Gastrocnemius medialis (tissue), 4 donors: Measurements from ENCODE around the gene MGMT. TPM values are rescaled to one million over a fixed set of nuclear protein-coding genes. Genes with fewer than 3 reads are reported as not detected.

Experiments
- ATAC-seq, 2 donors: fragments of 150-250 bp; one replicate each; pipeline ENCODE4 v1.9.1; 2016
- DNase-seq, 2 donors: peaks; one replicate each; pipeline ENCODE4 v3.0.0-alpha.2; 2019
- H3K27ac ChIP-seq, 4 donors: fragments of 200-600 bp; sonication (generic); 1 replicate in 1 of 4; 2 replicates in 3 of 4; pipeline ENCODE4 v1.5.1; 2016 to 2018; ENCODE audit warnings: mild to moderate bottlenecking in 2 of 4, moderate library complexity in 1 of 4
- H3K27me3 ChIP-seq, 3 donors: fragments of 200-600 bp; sonication (generic) in 2 of 3; 1 replicate in 1 of 3; 2 replicates in 2 of 3; pipeline versions ENCODE4 v1.5.1 to v1.6.0; 2016 to 2019; ENCODE audit warnings: mild to moderate bottlenecking in 1 of 3, moderate library complexity in 1 of 3
- H3K36me3 ChIP-seq, 2 donors: fragments of 200-600 bp; sonication (generic) in 1 of 2; one replicate each; pipeline ENCODE4 v1.5.1; 2017 to 2018
- H3K4me1 ChIP-seq, 2 donors: fragments of 200-600 bp; sonication (generic) in 1 of 2; one replicate each; pipeline ENCODE4 v1.5.1; 2016 to 2017; ENCODE audit warnings: mild to moderate bottlenecking in 2 of 2
- H3K4me3 ChIP-seq, 4 donors: fragments of 200-600 bp; sonication (generic) in 3 of 4; 1 replicate in 1 of 4; 2 replicates in 3 of 4; pipeline ENCODE4 v1.5.1; 2016 to 2019; ENCODE audit warnings: mild to moderate bottlenecking in 2 of 4
- H3K9me3 ChIP-seq, 3 donors: fragments of 200-600 bp; sonication (generic) in 2 of 3; 1 replicate in 1 of 3; 2 replicates in 2 of 3; pipeline ENCODE4 v1.5.1; 2016 to 2019
- CTCF ChIP-seq, 5 experiments: fragments of 450-650 bp in 3 of 5; fragments of 200-600 bp in 2 of 5; sonication (generic) in 2 of 5; IDR thresholded peaks in 4 of 5; conservative IDR thresholded peaks in 1 of 5; 1 replicate in 4 of 5; 2 replicates in 1 of 5; pipeline ENCODE4 v1.5.1; 2016 to 2019; ENCODE audit warnings: antibody characterized with exemption in 5 of 5, mild to moderate bottlenecking in 3 of 5, moderate library complexity in 3 of 5
- POLR2A ChIP-seq, 2 donors: fragments of 450-650 bp; IDR thresholded peaks; one replicate each; pipeline ENCODE4 v1.6.1; 2017; ENCODE audit warnings: antibody characterized with exemption in 2 of 2, mild to moderate bottlenecking in 2 of 2, moderate library complexity in 2 of 2
- in situ Hi-C, 4 donors: fragments of 200-750 bp; cut with MboI; loops; one replicate each; pipeline versions ENCODE4 v1.15.0 to v1.8.0; 2017; ENCODE audit warnings: low sequenced_read_pairs in 4 of 4
- intact Hi-C: fragments of 100-400 bp; cut with DNase I; formaldehyde crosslinking; loops from one replicate; pipeline ENCODE4 v1.15.1; 2023; ENCODE audit warnings: low total_unique reads
- total RNA-seq, 4 donors: library from RNA; depleted of rRNA; stranded (reverse); fragments of >200 nt; gene quantifications; one replicate each; pipeline versions ENCODE4 v1.1.0 to v1.2.3, GENCODE V29; 2016

The MGMT gene
- total RNA-seq, 4 donors from 2014 or later: 8.9 to 20.7 (median 17.1) TPM

DNA sequence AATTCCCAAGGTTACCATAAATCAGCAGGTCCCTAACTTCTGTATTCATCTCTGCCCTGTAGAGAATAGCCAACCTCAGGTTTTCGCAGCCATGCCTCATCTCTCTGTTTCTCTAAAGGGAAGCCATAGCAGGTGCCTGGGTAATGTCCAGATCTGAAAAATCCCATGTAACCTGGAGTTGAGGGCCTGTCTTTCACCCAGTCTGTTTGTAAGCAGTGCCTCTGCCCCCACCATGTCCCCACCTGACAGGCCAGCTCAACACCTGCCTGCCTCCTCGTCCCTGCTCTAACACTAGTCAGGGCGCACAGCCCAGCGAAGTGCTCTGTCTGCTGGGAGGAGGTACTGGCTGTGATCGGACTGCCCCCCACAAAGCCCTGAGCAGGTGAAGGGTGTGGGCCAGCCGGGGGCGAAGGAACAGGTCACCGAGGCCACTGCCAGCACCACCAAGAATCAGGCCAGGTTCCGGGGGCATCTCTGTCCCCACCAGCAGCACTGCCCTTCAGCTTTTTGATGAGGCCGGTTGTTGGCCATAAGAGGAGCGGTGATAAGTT, 210.4 kb downstream of the MGMT start:
- intact Hi-C loops: no loop called here
- in situ Hi-C loops: no loop called here
- H3K27ac ChIP-seq: no peak overlapping the region
- H3K27me3 ChIP-seq: no peaks in the 10 kb centered on the region
- H3K4me3 ChIP-seq: no peak overlapping the region
- TF ChIP-seq POLR2A (IDR thresholded peaks at IDR 0.05) (no peak), CTCF (IDR thresholded peaks at IDR 0.05 in 4 of 5, conservative IDR thresholded peaks at IDR 0.05 in 1 of 5) (no peak)
- no peak for DNase-seq
- H3K4me1 ChIP-seq: no peaks in the 10 kb centered on the region
- no peaks in the 10 kb centered on the region for H3K36me3 ChIP-seq
- ATAC-seq: no peak
- no peaks in the 10 kb centered on the region for H3K9me3 ChIP-seq

DNA sequence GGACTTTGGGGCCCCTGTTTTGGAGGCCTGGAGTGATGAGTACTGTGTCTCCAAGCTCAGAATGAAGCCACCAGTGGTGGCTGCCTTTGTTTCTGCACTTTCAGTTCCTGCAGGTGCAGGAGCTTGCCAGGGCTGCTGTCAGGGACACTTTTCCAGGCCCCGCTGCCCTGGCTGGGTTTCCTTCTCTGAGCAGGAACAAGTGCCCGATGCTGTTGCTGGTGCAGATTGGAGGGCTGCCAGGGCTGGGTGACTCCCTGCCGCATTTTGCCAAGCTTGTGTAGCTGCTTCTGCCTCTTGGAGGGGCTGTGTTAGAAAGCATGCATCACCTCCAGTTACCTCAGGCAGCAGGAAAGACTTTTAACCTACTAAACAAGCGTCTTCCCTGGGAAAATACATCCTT, 211.1 kb downstream of the MGMT start:
- no peak for DNase-seq
- ATAC-seq: no peak
- in situ Hi-C loops: no loop called here

GRCh38 chr10:129679207-129679606, 212.2 kb downstream of the MGMT start:
- H3K27ac ChIP-seq: no peak overlapping the region
- intact Hi-C loops: no loop called here
- no peaks in the 10 kb centered on the region for H3K9me3 ChIP-seq
- H3K4me1 ChIP-seq: no peaks in the 10 kb centered on the region
- H3K27me3 ChIP-seq: no peaks in the 10 kb centered on the region
- ATAC-seq (no peak), DNase-seq (no peak)
- no peaks in the 10 kb centered on the region for H3K36me3 ChIP-seq
- no peak overlapping the region for H3K4me3 ChIP-seq
- no peak for TF ChIP-seq CTCF (IDR thresholded peaks at IDR 0.05 in 4 of 5, conservative IDR thresholded peaks at IDR 0.05 in 1 of 5)
- TF ChIP-seq POLR2A (IDR thresholded peaks at IDR 0.05): no peak
- in situ Hi-C loops: no loop called here

More for the DNA sequence above, 211.1 kb downstream of the MGMT start:
- intact Hi-C loops: no loop called here
- Histone ChIP-seq H3K4me3 (no peak overlapping the region), H3K36me3 (no peaks in the 10 kb centered on the region), H3K4me1 (no peaks in the 10 kb centered on the region), H3K9me3 (no peaks in the 10 kb centered on the region), H3K27ac (no peak overlapping the region), H3K27me3 (no peaks in the 10 kb centered on the region)
- TF ChIP-seq POLR2A (IDR thresholded peaks at IDR 0.05) (no peak), CTCF (IDR thresholded peaks at IDR 0.05 in 4 of 5, conservative IDR thresholded peaks at IDR 0.05 in 1 of 5) (no peak)

DNA sequence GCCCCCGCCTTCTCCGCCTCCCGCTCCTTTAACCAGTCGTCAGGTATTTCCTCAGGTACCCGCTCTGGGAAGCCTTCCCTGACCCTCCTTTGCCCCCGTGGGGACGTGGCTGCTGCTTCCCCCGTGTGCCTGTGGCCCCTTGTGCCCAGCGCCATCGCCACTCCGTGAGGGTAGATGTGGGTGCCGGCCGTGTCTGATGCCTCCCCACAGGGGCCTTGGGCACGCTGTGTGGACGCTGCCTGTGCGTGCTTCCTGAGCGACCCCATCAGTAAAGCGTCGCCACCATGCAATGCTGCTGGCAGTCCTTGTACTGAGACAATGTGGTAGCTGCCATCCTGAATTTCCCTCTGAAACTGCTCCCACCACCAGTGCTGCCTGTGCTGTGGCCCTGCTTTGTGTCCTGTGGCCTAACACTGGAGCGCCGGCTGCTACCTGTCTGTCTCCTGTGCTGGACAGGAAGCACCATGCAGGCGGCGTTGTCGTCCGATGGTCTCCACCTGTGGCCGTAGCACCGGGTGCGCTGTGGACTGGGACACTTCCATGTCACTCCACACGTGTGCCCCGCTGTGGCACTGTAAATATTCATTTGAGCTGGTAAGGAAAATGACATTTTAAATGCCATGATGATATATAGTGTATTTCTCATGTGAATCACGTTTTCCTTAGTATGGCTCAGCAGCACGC, 213.8 kb downstream of the MGMT start:
- Histone ChIP-seq H3K27ac (no peak overlapping the region), H3K4me3 (no peak overlapping the region), H3K27me3 (no peaks in the 10 kb centered on the region), H3K9me3 (no peaks in the 10 kb centered on the region), H3K4me1 (no peaks in the 10 kb centered on the region), H3K36me3 (no peaks in the 10 kb centered on the region)
- DNase-seq (no peak), ATAC-seq (no peak)
- intact Hi-C loops (no loop called here), in situ Hi-C loops (no loop called here)
- TF ChIP-seq POLR2A (IDR thresholded peaks at IDR 0.05) (no peak), CTCF (IDR thresholded peaks at IDR 0.05 in 4 of 5, conservative IDR thresholded peaks at IDR 0.05 in 1 of 5) (no peak)
